T-cell (primary cell): ENCODE measurements around the gene KAZALD1. TPM values are rescaled to one million over a fixed set of nuclear protein-coding genes. Genes with fewer than 3 reads are reported as not detected.

Experiments used
- ATAC-seq, 4 experiments: fragments of 200-7000 bp in 3 of 4; fragments of 150-1000 bp in 1 of 4; cut with Tn5 transposase; replicated peaks in 1 of 4; 1 replicate in 3 of 4; 2 replicates in 1 of 4; pipeline ENCODE4 v1.10.0; 2021; ENCODE audit warnings: moderate library complexity in 3 of 4, mild to moderate bottlenecking in 2 of 4, moderate number of reproducible peaks in 1 of 4
- CTCF ChIA-PET, 2 donors: fragments of 300-600 bp; sonication (Branson Sonifier 250); formaldehyde crosslinking; loops; one replicate each; lab custom pipeline; 2022; ENCODE audit warnings: antibody characterized with exemption in 2 of 2; lab: Charles Lee
- POLR2A ChIA-PET, 2 donors: fragments of 300-600 bp; sonication (Branson Sonifier 250); formaldehyde crosslinking; loops; one replicate each; lab custom pipeline; 2022; ENCODE audit warnings: antibody characterized with exemption in 2 of 2; lab: Charles Lee
- DNase-seq, 35 experiments: peaks; one replicate each; pipeline versions ENCODE4 v3.0.0 to v3.0.0-alpha.2; 2013 to 2023
- H3K27ac ChIP-seq: one replicate; pipeline ENCODE4 v1.5.1; 2013; ENCODE audit warnings: low read length
- H3K27me3 ChIP-seq, 2 experiments: replicated peaks in 1 of 2; 1 replicate in 1 of 2; 2 replicates in 1 of 2; pipeline versions ENCODE4 v1.6.1 to v1.7.0; 2013; ENCODE audit warnings: low read length in 1 of 2, mixed read lengths in 1 of 2; ENCODE audit not compliant: control insufficient read depth in 2 of 2, insufficient read depth in 2 of 2; ENCODE audit errors: extremely low read depth in 1 of 2
- H3K36me3 ChIP-seq, 2 donors: 1 replicate in 1 of 2; 2 replicates in 1 of 2; pipeline versions ENCODE4 v1.6.1 to v1.7.0; 2013; ENCODE audit warnings: low read length in 1 of 2; ENCODE audit not compliant: control insufficient read depth in 2 of 2, insufficient read depth in 1 of 2; ENCODE audit errors: extremely low read depth in 1 of 2
- H3K4me1 ChIP-seq, 2 experiments: 1 replicate in 1 of 2; 2 replicates in 1 of 2; pipeline versions ENCODE4 v1.6.1 to v1.7.0; 2013; ENCODE audit warnings: low read length in 2 of 2, mixed read lengths in 1 of 2; ENCODE audit not compliant: insufficient read depth in 2 of 2, control insufficient read depth in 1 of 2; ENCODE audit errors: extremely low read depth in 1 of 2
- H3K4me3 ChIP-seq, 2 donors: 1 replicate in 1 of 2; 2 replicates in 1 of 2; pipeline versions ENCODE4 v1.5.1 to v1.7.0; 2013; ENCODE audit warnings: mild to moderate bottlenecking in 2 of 2, low read length in 1 of 2, moderate library complexity in 1 of 2; ENCODE audit not compliant: control insufficient read depth in 1 of 2; ENCODE audit errors: extremely low read depth in 1 of 2
- H3K9me3 ChIP-seq: 2 replicates; pipeline ENCODE4 v1.7.0; 2013
- H3K27ac Mint-ChIP-seq, 2 donors: one replicate each; pipeline ENCODE4 v1.8.0; 2020 to 2021; ENCODE audit warnings: mild to moderate bottlenecking in 2 of 2, mixed read lengths in 2 of 2
- H3K27me3 Mint-ChIP-seq, 2 donors: one replicate each; pipeline ENCODE4 v1.8.0; 2021 to 2022; ENCODE audit warnings: mixed read lengths in 2 of 2
- H3K36me3 Mint-ChIP-seq: one replicate; pipeline ENCODE4 v1.8.0; 2021; ENCODE audit warnings: mixed read lengths
- H3K4me1 Mint-ChIP-seq, 3 donors: one replicate each; pipeline ENCODE4 v1.8.0; 2020 to 2022; ENCODE audit warnings: mixed read lengths in 3 of 3, mild to moderate bottlenecking in 1 of 3
- H3K4me3 Mint-ChIP-seq, 3 donors: one replicate each; pipeline ENCODE4 v1.8.0; 2020 to 2022; ENCODE audit warnings: mild to moderate bottlenecking in 3 of 3, mixed read lengths in 3 of 3, moderate library complexity in 3 of 3
- H3K9me3 Mint-ChIP-seq, 3 donors: one replicate each; pipeline ENCODE4 v1.8.0; 2020 to 2022; ENCODE audit warnings: mixed read lengths in 3 of 3
- WGBS: methylation state at CpG from one replicate; pipeline ENCODE4 v1.1.5; 2013; ENCODE audit warnings: missing lambda C conversion rate; ENCODE audit not compliant: insufficient coverage; 5-methylcytosine and 5-hydroxymethylcytosine counted together
- total RNA-seq, 35 experiments: library from RNA in 6 of 35; stranded (reverse) in 6 of 35; fragments of 120-200 nt in 1 of 35; gene quantifications; one replicate each; pipeline versions ENCODE4 v1.2.1 to v1.2.4 and lab custom pipeline; 2013 to 2026

The KAZALD1 gene
- total RNA-seq, 5 donors from 2014 or later (not counting 1 experiment from before 2014, with no cell fraction given), result 0.19 to 0.29 TPM; not detected in 3

DNA sequence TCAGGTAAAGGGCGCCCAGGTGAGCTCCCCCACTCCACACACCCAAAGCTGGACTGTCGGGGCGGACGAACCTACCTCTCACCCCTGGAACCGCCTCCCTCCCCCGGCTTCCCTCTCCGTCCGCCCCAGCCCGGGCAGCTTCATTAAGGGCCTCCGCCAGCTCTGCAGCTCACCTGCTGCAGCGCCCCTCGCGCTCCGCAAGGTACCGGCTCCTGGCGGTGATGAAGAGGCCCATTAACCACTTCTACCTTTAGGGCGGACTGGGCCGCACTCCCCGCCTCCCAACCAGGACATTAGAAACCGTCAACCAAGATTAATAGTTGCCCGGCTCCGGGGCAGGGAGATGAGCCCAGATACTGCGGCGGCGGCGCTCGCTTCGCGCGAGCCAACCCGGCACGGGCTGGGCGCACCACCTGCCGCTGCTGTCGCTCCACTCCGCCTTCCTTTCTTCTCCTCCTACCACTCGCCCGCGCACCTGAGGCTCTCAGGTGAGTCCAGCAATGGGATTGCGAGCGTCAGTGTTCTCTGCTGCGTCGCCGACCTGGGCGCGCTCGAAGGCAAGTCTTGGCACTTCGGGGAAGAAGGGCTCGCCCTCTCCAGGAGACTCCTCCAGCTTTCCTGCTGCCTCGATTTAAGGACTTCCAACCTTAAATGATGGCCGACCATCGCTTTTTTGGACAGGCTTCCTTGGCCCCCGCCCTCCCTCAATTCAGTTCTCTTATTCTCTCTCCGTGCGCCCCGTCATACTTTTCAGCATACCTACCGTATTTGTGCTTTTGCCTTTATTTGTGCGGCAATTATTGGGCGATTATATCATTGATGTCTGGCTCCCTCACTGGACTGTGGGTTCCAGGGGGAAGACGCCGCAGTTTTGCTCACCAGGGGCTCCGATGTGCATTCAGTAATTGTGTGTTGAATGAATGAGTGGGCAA is 13.6 kb upstream of the KAZALD1 start:
- WGBS, result 19% methylated on average over 49 of the region's 62 CpGs
- H3K4me1 Mint-ChIP-seq, result peaks cover 17 to 27% (median 22%) of the 10 kb centered on the region in 3 donors
- H3K27me3 ChIP-seq, result peaks cover 21 to 66% of the 10 kb centered on the region in 2 experiments
- H3K4me1 ChIP-seq, result peaks cover 0 to 22% of the 10 kb centered on the region in 2 experiments
- DNase-seq (no peak), ATAC-seq (no peak)
- ChIA-PET POLR2A (no interaction called here), CTCF (interaction anchor here (1.8 to 3.9 kb wide), 3 partner anchors 11 to 20 kb away, joined by 6 to 42 read pairs (median 20); partner anchors contain the start of gene KAZALD1 (in 1 of the 2))
- no peaks in the 10 kb centered on the region for H3K9me3 Mint-ChIP-seq
- no peak overlapping the region for H3K4me3 Mint-ChIP-seq
- H3K9me3 ChIP-seq, result no peaks in the 10 kb centered on the region
- H3K4me3 ChIP-seq, result no peak overlapping the region
- H3K36me3 ChIP-seq, result no peaks in the 10 kb centered on the region
- peaks cover 43 to 50% of the 10 kb centered on the region in 2 donors for H3K27me3 Mint-ChIP-seq
- no peak overlapping the region for H3K27ac ChIP-seq
- no peak overlapping the region for H3K27ac Mint-ChIP-seq
- no peaks in the 10 kb centered on the region for H3K36me3 Mint-ChIP-seq

- ChIA-PET POLR2A (interaction anchor here (0.5 to 1.0 kb wide), 3 partner anchors 8 to 747 kb away, joined by 3 to 5 read pairs (median 3); no protein-coding TSS in a partner anchor), CTCF (interaction anchor here (0.6 to 3.9 kb wide), 18 partner anchors 7 to 92 kb away, joined by 3 to 42 read pairs (median 4); partner anchors contain the start of genes KAZALD1 (in 1 of the 2), PDZD7 (in 1 of the 2) and SFXN3 (in 1 of the 2))
- Histone ChIP-seq H3K36me3 (no peaks in the 10 kb centered on the region), H3K27me3 (peaks cover 16 to 62% of the 10 kb centered on the region in 2 experiments), H3K4me3 (peak overlapping the region in 1 of 2 donors; percentile 8), H3K9me3 (no peaks in the 10 kb centered on the region), H3K27ac (no peak overlapping the region), H3K4me1 (peaks cover 0 to 19% of the 10 kb centered on the region in 2 experiments)
- Mint-ChIP-seq H3K4me1 (peaks cover 12 to 21% (median 18%) of the 10 kb centered on the region in 3 donors), H3K27ac (no peak overlapping the region), H3K27me3 (peaks cover 43 to 50% of the 10 kb centered on the region in 2 donors), H3K9me3 (no peaks in the 10 kb centered on the region), H3K36me3 (no peaks in the 10 kb centered on the region), H3K4me3 (peak overlapping the region in 1 of 3 donors; percentile 36)
- peak; percentile 42 to 82 (median 70) for DNase-seq
- WGBS, result 16% methylated on average over 36 of the region's 42 CpGs
- peak; percentile 85 to 93 (median 88) for ATAC-seq
Observed at GRCh38 chr10:101050208-101051069, 11.3 kb upstream of the KAZALD1 start.

GRCh38 chr10:101052285-101052684 is 9.5 kb upstream of the KAZALD1 start:
- DNase-seq (no peak), ATAC-seq (no peak)
- POLR2A ChIA-PET, result no interaction called here
- peaks cover 12 to 52% of the 10 kb centered on the region in 2 experiments for H3K27me3 ChIP-seq
- CTCF ChIA-PET, result interaction anchor here (0.6 to 3.9 kb wide), 9 partner anchors 8 to 24 kb away, joined by 3 to 42 read pairs (median 9); partner anchors contain the start of gene KAZALD1 (in 2 of the 2)
- Mint-ChIP-seq H3K4me3 (no peak overlapping the region), H3K27ac (no peak overlapping the region), H3K27me3 (peaks cover 28 to 37% of the 10 kb centered on the region in 2 donors), H3K36me3 (no peaks in the 10 kb centered on the region), H3K4me1 (peaks cover 12 to 21% (median 18%) of the 10 kb centered on the region in 3 donors), H3K9me3 (no peaks in the 10 kb centered on the region)
- H3K4me3 ChIP-seq, result no peak overlapping the region
- H3K9me3 ChIP-seq, result no peaks in the 10 kb centered on the region
- WGBS, result 100% methylated on average over 3 of the region's 3 CpGs
- H3K4me1 ChIP-seq, result peaks cover 0 to 19% of the 10 kb centered on the region in 2 experiments
- H3K36me3 ChIP-seq, result no peaks in the 10 kb centered on the region
- no peak overlapping the region for H3K27ac ChIP-seq

DNA sequence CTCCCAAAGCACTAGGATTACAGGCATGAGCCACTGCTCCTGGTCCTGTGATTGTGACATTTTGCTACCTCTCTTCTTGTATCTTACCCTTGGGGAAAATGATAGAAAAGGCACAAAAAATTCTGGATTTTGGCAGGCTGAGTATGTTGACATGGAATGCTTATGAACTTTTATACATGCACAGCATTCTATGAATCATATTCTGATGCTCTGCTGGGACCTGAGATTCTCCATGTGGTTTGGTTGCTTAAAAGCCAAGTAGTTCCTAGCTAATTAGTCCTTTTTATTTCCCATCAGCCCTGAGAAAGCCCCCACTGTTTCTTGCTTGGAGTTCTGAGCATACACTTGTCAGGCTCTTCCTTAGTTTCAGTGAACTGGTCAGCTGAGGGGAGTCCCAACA is 8.3 kb upstream of the KAZALD1 start:
- CTCF ChIA-PET, result interaction anchor here in 1 of 2 donors (0.6 kb wide), 1 partner anchor 315 kb away, joined by 6 read pairs; no protein-coding TSS in a partner anchor
- DNase-seq (no peak), ATAC-seq (no peak)
- Histone ChIP-seq H3K9me3 (no peaks in the 10 kb centered on the region), H3K36me3 (no peaks in the 10 kb centered on the region), H3K27me3 (peaks cover 6 to 40% of the 10 kb centered on the region in 2 experiments), H3K27ac (no peak overlapping the region), H3K4me1 (peaks cover 0 to 14% of the 10 kb centered on the region in 2 experiments), H3K4me3 (no peak overlapping the region)
- Mint-ChIP-seq H3K4me1 (peaks cover 9 to 15% (median 14%) of the 10 kb centered on the region in 3 donors), H3K27me3 (peaks cover 16 to 26% of the 10 kb centered on the region in 2 donors), H3K36me3 (no peaks in the 10 kb centered on the region), H3K27ac (no peak overlapping the region), H3K4me3 (no peak overlapping the region), H3K9me3 (no peaks in the 10 kb centered on the region)
- POLR2A ChIA-PET, result no interaction called here

- WGBS, result no CpG with 5 or more reads among the region's 1 CpG
- Mint-ChIP-seq H3K4me3 (no peak overlapping the region), H3K9me3 (no peaks in the 10 kb centered on the region), H3K4me1 (peaks cover 8 to 11% (median 9%) of the 10 kb centered on the region in 3 donors), H3K36me3 (no peaks in the 10 kb centered on the region), H3K27ac (no peak overlapping the region), H3K27me3 (peaks cover 10 to 17% of the 10 kb centered on the region in 2 donors)
- Histone ChIP-seq H3K4me1 (peaks cover 0 to 14% of the 10 kb centered on the region in 2 experiments), H3K9me3 (no peaks in the 10 kb centered on the region), H3K4me3 (no peak overlapping the region), H3K27ac (no peak overlapping the region), H3K27me3 (peaks cover 0 to 31% of the 10 kb centered on the region in 2 experiments), H3K36me3 (no peaks in the 10 kb centered on the region)
- ChIA-PET CTCF (no interaction called here), POLR2A (no interaction called here)
- ATAC-seq (no peak), DNase-seq (no peak)
Observed at GRCh38 chr10:101054351-101054750, 7.4 kb upstream of the KAZALD1 start.
